SU-DHL-6 (cell line): ENCODE results near the gene LIMCH1.

Source experiments
- H2AFZ ChIP-seq: fragments of 200-600 bp; sonication (generic); 2 replicates; pipeline ENCODE4 v1.6.1; 2014; ENCODE audit warnings: low read depth, mild to moderate bottlenecking, moderate library complexity, mixed read lengths, antibody characterized with exemption, low read length; ENCODE audit not compliant: severe bottlenecking
- H3F3A ChIP-seq: fragments of 200-600 bp; shearing (Covaris generic); 2 replicates; pipeline ENCODE4 v1.6.0; 2016; ENCODE audit warnings: antibody characterized with exemption, mild to moderate bottlenecking; ENCODE audit not compliant: insufficient read depth
- H3K27ac ChIP-seq: fragments of 200-600 bp; sonication (generic); 2 replicates; pipeline ENCODE4 v1.5.1; 2016; ENCODE audit warnings: low read depth, mild to moderate bottlenecking, low read length, moderate library complexity, mixed read lengths
- H3K27me3 ChIP-seq: fragments of 200-600 bp; sonication (generic), shearing (Covaris generic); 2 replicates; pipeline ENCODE4 v1.6.0; 2014; ENCODE audit warnings: mild to moderate bottlenecking, low read length
- H3K36me3 ChIP-seq: fragments of 200-600 bp; sonication (generic); 2 replicates; pipeline ENCODE4 v1.6.1; 2014; ENCODE audit warnings: mild to moderate bottlenecking, low read length, mixed read lengths
- H3K4me2 ChIP-seq: fragments of 300-600, 200-600 bp; shearing (Covaris generic), sonication (generic); 2 replicates; pipeline ENCODE4 v1.6.0; 2014; ENCODE audit warnings: low read length, low read depth, mild to moderate bottlenecking; ENCODE audit not compliant: poor library complexity, severe bottlenecking
- H3K4me3 ChIP-seq: fragments of 200-600 bp; sonication (generic); 2 replicates; pipeline ENCODE4 v1.5.1; 2014; ENCODE audit warnings: antibody characterized with exemption, low read length, mild to moderate bottlenecking, mixed read lengths; ENCODE audit not compliant: insufficient read depth, poor library complexity, severe bottlenecking
- H3K79me2 ChIP-seq: fragments of 200-600 bp; sonication (generic); 2 replicates; pipeline ENCODE4 v1.6.1; 2014; ENCODE audit warnings: mild to moderate bottlenecking, low read length, moderate library complexity; ENCODE audit not compliant: insufficient read depth
- H3K9ac ChIP-seq: fragments of 200-600 bp; sonication (generic); 2 replicates; pipeline ENCODE4 v1.7.0; 2014; ENCODE audit warnings: mild to moderate bottlenecking, low read length
- H3K9me2 ChIP-seq: fragments of 200-600 bp; sonication (generic); replicated peaks from 2 replicates; pipeline ENCODE4 v1.6.1; 2014; ENCODE audit warnings: low read length; ENCODE audit not compliant: insufficient read depth
- H3K9me3 ChIP-seq: fragments of 200-600 bp; sonication (generic); 2 replicates; pipeline ENCODE4 v1.6.1; 2014; ENCODE audit warnings: low read length, mixed read lengths; ENCODE audit not compliant: insufficient read depth
- H4K20me1 ChIP-seq: fragments of 200-600 bp; sonication (generic); 2 replicates; pipeline ENCODE4 v1.6.1; 2014; ENCODE audit warnings: low read depth, mild to moderate bottlenecking, antibody characterized with exemption, low read length, moderate library complexity, mixed read lengths
- CTCF ChIP-seq: fragments of 200-600 bp; sonication (generic); IDR thresholded peaks from one replicate; pipeline ENCODE4 v1.5.1; 2017; ENCODE audit warnings: antibody characterized with exemption, mild to moderate bottlenecking, low read length, moderate library complexity; ENCODE audit not compliant: insufficient read depth, poor library complexity, severe bottlenecking
- EZH2phosphoT487 ChIP-seq: fragments of 200-600 bp; sonication (generic), shearing (Covaris generic); conservative IDR thresholded peaks from 2 replicates; pipeline ENCODE4 v1.6.1; 2018; ENCODE audit warnings: mild to moderate bottlenecking, antibody characterized with exemption, low read length, moderate library complexity, mixed read lengths

LIMCH1 gene

GRCh38 chr4:41683326-41683725, 145.4 kb downstream of the LIMCH1 start:
- no peaks in the 10 kb centered on the region for H3K9me3 ChIP-seq
- no peaks in the 10 kb centered on the region for H3K9me2 ChIP-seq
- H3K9ac ChIP-seq: no peak overlapping the region
- no peak overlapping the region for H3K27ac ChIP-seq
- no peak overlapping the region for H3K4me2 ChIP-seq
- H3K4me3 ChIP-seq: no peak overlapping the region
- H2AFZ ChIP-seq: no peak overlapping the region
- no peaks in the 10 kb centered on the region for H3K79me2 ChIP-seq
- H3K27me3 ChIP-seq: no peaks in the 10 kb centered on the region
- H4K20me1 ChIP-seq: no peaks in the 10 kb centered on the region
- TF ChIP-seq CTCF: no peak
- H3F3A ChIP-seq: no peaks in the 10 kb centered on the region
- H3K36me3 ChIP-seq: no peaks in the 10 kb centered on the region

- Histone ChIP-seq H3K4me3 (no peak overlapping the region), H3K36me3 (no peaks in the 10 kb centered on the region), H3K4me2 (no peak overlapping the region), H3K9me2 (no peaks in the 10 kb centered on the region), H3K27me3 (no peaks in the 10 kb centered on the region), H3K27ac (no peak overlapping the region), H3K79me2 (no peaks in the 10 kb centered on the region), H4K20me1 (no peaks in the 10 kb centered on the region), H3K9me3 (no peaks in the 10 kb centered on the region), H3F3A (no peaks in the 10 kb centered on the region), H3K9ac (no peak overlapping the region), H2AFZ (no peak overlapping the region)
- TF ChIP-seq CTCF (no peak), EZH2phosphoT487 (no peak)
These were observed 148.9 kb downstream of the LIMCH1 start for GRCh38 chr4:41686893-41687292.

GRCh38 chr4:41687971-41688370, 150.0 kb downstream of the LIMCH1 start:
- no peaks in the 10 kb centered on the region for H3K27me3 ChIP-seq
- H3K9ac ChIP-seq: no peak overlapping the region
- H3K4me3 ChIP-seq: no peak overlapping the region
- H3F3A ChIP-seq: no peaks in the 10 kb centered on the region
- H3K4me2 ChIP-seq: no peak overlapping the region
- H3K79me2 ChIP-seq: no peaks in the 10 kb centered on the region
- no peaks in the 10 kb centered on the region for H3K9me3 ChIP-seq
- H3K27ac ChIP-seq: no peak overlapping the region
- no peak overlapping the region for H2AFZ ChIP-seq
- H3K36me3 ChIP-seq: no peaks in the 10 kb centered on the region
- no peaks in the 10 kb centered on the region for H3K9me2 ChIP-seq
- H4K20me1 ChIP-seq: no peaks in the 10 kb centered on the region
- TF ChIP-seq EZH2phosphoT487 (no peak), CTCF (no peak)
